Tibial nerve (tissue), 4 donors: Measurements from ENCODE around the gene PCBP3. TPM values are rescaled to one million over a fixed set of nuclear protein-coding genes. Genes with fewer than 3 reads are reported as not detected.
A peak's percentile ranks its signal among the peaks of the same experiment; 100 is the strongest.
"Not testable (repeated sequence)": the region's sequence is repeated elsewhere in the genome, so short reads cannot be mapped to it uniquely, and the experiment has no call there.

Source experiments
- DNase-seq, 2 donors: peaks; one replicate each; pipeline ENCODE4 v3.0.0-alpha.2; 2019; ENCODE audit warnings: low spot score in 2 of 2
- H3K27ac ChIP-seq, 4 donors: fragments of 200-600 bp; sonication (generic) in 3 of 4; one replicate each; pipeline ENCODE4 v1.5.1; 2017 to 2019; ENCODE audit warnings: mild to moderate bottlenecking in 1 of 4
- H3K27me3 ChIP-seq, 2 donors: fragments of 200-600 bp; sonication (generic) in 1 of 2; one replicate each; pipeline versions ENCODE4 v1.5.1 to v1.6.0; 2017 to 2019
- H3K36me3 ChIP-seq, 3 donors: fragments of 200-600 bp; sonication (generic); one replicate each; pipeline ENCODE4 v1.5.1; 2018 to 2019
- H3K4me1 ChIP-seq, 4 donors: fragments of 200-600 bp; sonication (generic) in 3 of 4; one replicate each; pipeline ENCODE4 v1.5.1; 2017 to 2019
- H3K4me3 ChIP-seq, 4 donors: fragments of 200-600 bp; sonication (generic) in 3 of 4; one replicate each; pipeline ENCODE4 v1.5.1; 2017 to 2019; ENCODE audit warnings: mild to moderate bottlenecking in 1 of 4, moderate library complexity in 1 of 4
- H3K9me3 ChIP-seq, 4 donors: fragments of 200-600 bp; sonication (generic) in 3 of 4; one replicate each; pipeline ENCODE4 v1.5.1; 2017 to 2019
- EP300 ChIP-seq, 2 donors: sonication (generic); formaldehyde crosslinking; IDR thresholded peaks; one replicate each; pipeline ENCODE4 v1.6.1; 2017; ENCODE audit warnings: antibody characterized with exemption in 2 of 2, mild to moderate bottlenecking in 1 of 2
- POLR2A ChIP-seq, 2 donors: fragments of 450-650 bp; IDR thresholded peaks; one replicate each; pipeline ENCODE4 v1.6.1; 2017; ENCODE audit warnings: antibody characterized with exemption in 2 of 2, mild to moderate bottlenecking in 2 of 2, moderate library complexity in 2 of 2
- WGBS, 2 donors: methylation state at CpG; one replicate each; pipeline ENCODE4 v1.1.5; 2018; 5-methylcytosine and 5-hydroxymethylcytosine counted together
- total RNA-seq, 4 donors: library from RNA; depleted of rRNA; stranded (reverse); fragments of >200 nt; gene quantifications; one replicate each; pipeline ENCODE4 v1.1.0, GENCODE V29; 2016
- TF ChIP-seq, protein P1 (sequence below), 5 experiments: fragments of 200-600 bp in 3 of 5; fragments of 450-650 bp in 2 of 5; sonication (generic) in 3 of 5; IDR thresholded peaks; one replicate each; pipeline ENCODE4 v1.5.1; 2016 to 2019; ENCODE audit warnings: antibody characterized with exemption in 5 of 5, mild to moderate bottlenecking in 3 of 5, moderate library complexity in 2 of 5

PCBP3 gene
- total RNA-seq, 4 donors from 2014 or later, result 4.2 to 13.4 (median 9.6) TPM

DNA sequence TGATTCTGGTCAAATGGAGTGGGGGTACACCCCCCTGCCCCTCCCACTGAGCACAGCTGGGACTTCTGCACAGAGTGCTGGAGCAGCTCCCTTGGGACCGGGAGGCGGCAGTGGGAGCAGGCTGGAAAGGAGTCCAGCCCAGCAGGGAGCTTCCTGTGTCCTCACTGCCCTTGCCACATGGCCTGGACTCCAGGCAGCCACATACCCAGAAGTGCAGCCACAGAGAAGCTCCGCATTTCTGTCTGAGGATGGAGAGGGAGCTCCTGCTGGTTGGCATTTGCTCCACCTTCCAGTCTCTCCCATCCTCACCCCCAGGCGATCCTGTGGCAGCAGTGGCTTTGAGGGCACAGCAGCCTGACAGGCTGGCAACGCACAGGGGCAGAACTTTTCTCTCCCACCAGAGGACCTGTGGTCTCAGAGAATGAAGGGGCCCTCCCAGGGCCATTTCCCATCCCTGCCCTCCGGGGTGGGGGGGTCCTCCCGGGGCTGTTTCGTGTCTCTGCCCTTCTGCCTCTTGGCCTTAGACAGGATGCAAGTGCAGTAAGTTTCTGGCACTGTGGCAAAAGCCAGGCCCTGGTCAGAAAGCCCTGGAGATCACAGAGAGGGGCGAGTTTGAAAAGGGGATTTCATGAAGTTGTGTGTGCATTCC, 234.4 kb downstream of the PCBP3 start:
- TF ChIP-seq EP300 (IDR thresholded peaks at IDR 0.05), result no peak
- TF ChIP-seq POLR2A (IDR thresholded peaks at IDR 0.05), result no peak
- TF ChIP-seq, protein P1, sequence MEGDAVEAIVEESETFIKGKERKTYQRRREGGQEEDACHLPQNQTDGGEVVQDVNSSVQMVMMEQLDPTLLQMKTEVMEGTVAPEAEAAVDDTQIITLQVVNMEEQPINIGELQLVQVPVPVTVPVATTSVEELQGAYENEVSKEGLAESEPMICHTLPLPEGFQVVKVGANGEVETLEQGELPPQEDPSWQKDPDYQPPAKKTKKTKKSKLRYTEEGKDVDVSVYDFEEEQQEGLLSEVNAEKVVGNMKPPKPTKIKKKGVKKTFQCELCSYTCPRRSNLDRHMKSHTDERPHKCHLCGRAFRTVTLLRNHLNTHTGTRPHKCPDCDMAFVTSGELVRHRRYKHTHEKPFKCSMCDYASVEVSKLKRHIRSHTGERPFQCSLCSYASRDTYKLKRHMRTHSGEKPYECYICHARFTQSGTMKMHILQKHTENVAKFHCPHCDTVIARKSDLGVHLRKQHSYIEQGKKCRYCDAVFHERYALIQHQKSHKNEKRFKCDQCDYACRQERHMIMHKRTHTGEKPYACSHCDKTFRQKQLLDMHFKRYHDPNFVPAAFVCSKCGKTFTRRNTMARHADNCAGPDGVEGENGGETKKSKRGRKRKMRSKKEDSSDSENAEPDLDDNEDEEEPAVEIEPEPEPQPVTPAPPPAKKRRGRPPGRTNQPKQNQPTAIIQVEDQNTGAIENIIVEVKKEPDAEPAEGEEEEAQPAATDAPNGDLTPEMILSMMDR (IDR thresholded peaks at IDR 0.05), result no peak
- no peaks in the 10 kb centered on the region for H3K36me3 ChIP-seq
- peaks cover 0 to 4% (median 0%) of the 10 kb centered on the region in 4 donors for H3K4me1 ChIP-seq
- H3K27ac ChIP-seq, result no peak overlapping the region
- H3K9me3 ChIP-seq, result no peaks in the 10 kb centered on the region
- no peak overlapping the region for H3K4me3 ChIP-seq
- WGBS, 2 donors, result 52 to 71% methylated on average over 6 to 8 of the region's 9 CpGs
- no peaks in the 10 kb centered on the region for H3K27me3 ChIP-seq
- DNase-seq, result no peak

DNA sequence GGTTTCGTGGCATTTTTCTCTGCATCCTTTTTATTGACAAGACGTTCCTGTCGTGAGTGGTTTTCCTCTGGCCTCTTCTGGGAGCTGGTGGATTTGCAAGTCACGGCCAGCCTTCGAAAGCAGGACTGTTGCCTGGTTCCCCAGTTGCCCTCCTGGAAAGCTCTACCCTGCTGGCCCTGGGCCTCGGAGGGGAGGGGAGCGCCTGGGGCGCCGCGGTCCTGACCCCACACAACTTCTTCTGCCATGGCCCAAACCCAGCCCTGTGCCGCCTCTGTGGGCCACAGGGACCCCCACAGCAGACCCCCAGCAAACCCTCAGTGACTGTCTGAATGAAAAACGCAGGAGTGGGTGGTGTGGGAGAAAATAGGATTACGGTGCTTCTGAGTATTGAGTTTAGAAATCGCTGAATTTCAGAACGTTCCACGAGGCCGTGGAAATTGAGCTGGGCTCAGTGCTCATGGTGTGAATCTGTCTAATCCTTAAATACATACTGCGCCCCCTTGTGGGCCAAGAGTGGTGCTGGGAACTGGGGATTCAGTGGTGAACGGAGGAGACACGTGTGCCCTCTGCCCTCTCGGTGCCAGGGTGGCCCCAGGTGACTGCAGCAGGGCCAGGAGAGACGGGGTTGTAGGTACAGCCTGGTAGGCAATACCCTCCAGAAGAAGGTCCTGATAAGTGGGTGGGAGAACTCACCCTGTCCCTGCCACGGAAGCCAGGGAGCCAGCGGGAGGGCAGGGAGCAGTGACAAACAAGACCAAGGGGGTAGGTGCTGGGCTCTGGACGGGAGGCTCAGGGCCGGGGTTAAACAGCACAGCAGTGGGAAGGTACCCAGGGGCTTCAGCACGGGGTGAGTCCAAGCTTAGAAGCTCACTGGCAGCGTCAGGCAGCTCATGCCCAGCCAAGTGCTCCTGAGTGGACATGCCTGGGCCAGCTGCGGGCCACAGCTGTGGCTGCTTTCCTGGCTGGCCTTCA, 236.9 kb downstream of the PCBP3 start:
- Histone ChIP-seq H3K27ac (no peak overlapping the region), H3K9me3 (no peaks in the 10 kb centered on the region), H3K27me3 (no peaks in the 10 kb centered on the region), H3K36me3 (no peaks in the 10 kb centered on the region), H3K4me3 (no peak overlapping the region), H3K4me1 (peaks cover 0 to 11% (median 1%) of the 10 kb centered on the region in 4 donors)
- WGBS, 2 donors, result 51 to 54% methylated on average over 29 of the region's 29 CpGs
- DNase-seq, result peak; percentile 59 to 75
- TF ChIP-seq, protein P1 (IDR thresholded peaks at IDR 0.05), result peak in 4 of 5 experiments; percentile 16 to 46 (median 42)
- no peak for TF ChIP-seq POLR2A (IDR thresholded peaks at IDR 0.05)

DNA sequence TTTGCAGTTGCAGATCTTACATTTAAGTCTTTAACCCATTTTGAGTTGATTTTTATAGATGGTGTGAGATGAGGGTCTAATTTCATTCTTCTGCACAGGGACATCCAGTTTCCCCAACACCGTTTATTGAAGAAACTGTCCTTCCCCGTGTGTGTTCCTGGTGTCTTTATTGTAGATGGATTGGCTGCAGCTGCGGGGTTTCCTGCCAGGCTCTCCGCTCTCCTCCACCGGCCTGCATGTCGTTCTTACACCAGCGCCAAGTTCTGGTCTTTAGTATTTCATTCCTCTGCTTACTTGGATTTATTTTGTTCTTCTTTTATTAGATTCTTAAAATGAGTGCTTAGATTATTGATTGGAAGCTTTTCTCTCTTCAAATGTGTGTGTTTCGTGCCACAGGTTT, 239.1 kb downstream of the PCBP3 start:
- Histone ChIP-seq H3K9me3 (no peaks in the 10 kb centered on the region), H3K27me3 (no peaks in the 10 kb centered on the region), H3K4me3 (no peak overlapping the region), H3K4me1 (peaks cover 0 to 27% (median 10%) of the 10 kb centered on the region in 4 donors), H3K36me3 (no peaks in the 10 kb centered on the region), H3K27ac (no peak overlapping the region)
- WGBS, 2 donors, result 74 to 77% methylated on average over 8 of the region's 8 CpGs
- TF ChIP-seq, protein P1 (IDR thresholded peaks at IDR 0.05), result no peak
- TF ChIP-seq EP300 (IDR thresholded peaks at IDR 0.05) (no peak), POLR2A (IDR thresholded peaks at IDR 0.05) (no peak)
- DNase-seq, result no peak

DNA sequence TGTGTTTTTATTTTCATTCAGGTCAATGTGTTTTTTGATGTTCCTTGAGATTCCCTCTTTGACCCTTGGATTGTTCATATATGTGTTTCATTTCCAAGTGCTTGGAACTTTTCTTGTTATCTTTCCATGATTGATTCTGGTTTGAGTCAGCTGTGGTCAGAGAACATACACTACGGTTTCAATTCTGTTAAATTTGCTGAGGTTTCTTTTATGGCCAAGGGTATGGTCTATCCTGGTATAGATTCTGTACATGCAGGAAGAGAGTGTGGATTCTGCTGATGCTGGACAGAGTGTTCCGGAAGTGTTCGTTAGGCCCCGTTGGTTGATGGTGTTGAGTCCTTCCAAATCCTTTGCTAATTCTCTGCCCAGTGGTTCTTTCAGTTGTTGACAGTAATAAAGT, 239.6 kb downstream of the PCBP3 start:
- WGBS, 2 donors, result 85 to 89% methylated on average over 4 of the region's 4 CpGs
- Histone ChIP-seq H3K27ac (no peak overlapping the region), H3K4me1 (peaks cover 0 to 31% (median 12%) of the 10 kb centered on the region in 4 donors), H3K4me3 (no peak overlapping the region), H3K27me3 (no peaks in the 10 kb centered on the region), H3K36me3 (no peaks in the 10 kb centered on the region), H3K9me3 (no peaks in the 10 kb centered on the region)
- no peak for DNase-seq
- TF ChIP-seq, protein P1 (IDR thresholded peaks at IDR 0.05), result no peak
- no peak for TF ChIP-seq EP300 (IDR thresholded peaks at IDR 0.05)
- TF ChIP-seq POLR2A (IDR thresholded peaks at IDR 0.05), result no peak

DNA sequence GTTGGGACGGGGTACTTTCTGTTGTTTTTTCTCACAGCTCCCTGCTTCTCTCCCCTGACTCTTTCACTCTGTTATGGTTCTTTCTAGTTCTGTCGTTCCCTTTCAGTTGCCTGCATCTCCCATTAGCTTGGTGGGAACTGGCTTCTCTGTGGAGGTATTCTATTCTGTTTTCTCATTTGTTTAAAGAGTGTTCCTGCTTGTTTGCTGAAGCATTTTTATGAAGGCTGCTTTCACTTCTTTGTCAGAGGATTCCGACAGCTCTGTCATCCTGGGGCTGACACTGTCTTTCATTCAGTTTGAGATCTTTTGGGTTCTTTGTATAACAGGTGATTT, 242.0 kb downstream of the PCBP3 start:
- DNase-seq, result no peak
- Histone ChIP-seq H3K4me1 (peaks cover 0 to 48% (median 25%) of the 10 kb centered on the region in 4 donors), H3K9me3 (no peaks in the 10 kb centered on the region), H3K4me3 (no peak overlapping the region), H3K27me3 (no peaks in the 10 kb centered on the region), H3K36me3 (no peaks in the 10 kb centered on the region), H3K27ac (peak overlapping the region in 3 of 4 donors; percentile 11 to 72 (median 43))
- WGBS, 2 donors, result 51 to 55% methylated on average over 3 of the region's 3 CpGs
- TF ChIP-seq EP300 (IDR thresholded peaks at IDR 0.05) (no peak), POLR2A (IDR thresholded peaks at IDR 0.05) (no peak)
- TF ChIP-seq, protein P1 (IDR thresholded peaks at IDR 0.05), result no peak

DNA sequence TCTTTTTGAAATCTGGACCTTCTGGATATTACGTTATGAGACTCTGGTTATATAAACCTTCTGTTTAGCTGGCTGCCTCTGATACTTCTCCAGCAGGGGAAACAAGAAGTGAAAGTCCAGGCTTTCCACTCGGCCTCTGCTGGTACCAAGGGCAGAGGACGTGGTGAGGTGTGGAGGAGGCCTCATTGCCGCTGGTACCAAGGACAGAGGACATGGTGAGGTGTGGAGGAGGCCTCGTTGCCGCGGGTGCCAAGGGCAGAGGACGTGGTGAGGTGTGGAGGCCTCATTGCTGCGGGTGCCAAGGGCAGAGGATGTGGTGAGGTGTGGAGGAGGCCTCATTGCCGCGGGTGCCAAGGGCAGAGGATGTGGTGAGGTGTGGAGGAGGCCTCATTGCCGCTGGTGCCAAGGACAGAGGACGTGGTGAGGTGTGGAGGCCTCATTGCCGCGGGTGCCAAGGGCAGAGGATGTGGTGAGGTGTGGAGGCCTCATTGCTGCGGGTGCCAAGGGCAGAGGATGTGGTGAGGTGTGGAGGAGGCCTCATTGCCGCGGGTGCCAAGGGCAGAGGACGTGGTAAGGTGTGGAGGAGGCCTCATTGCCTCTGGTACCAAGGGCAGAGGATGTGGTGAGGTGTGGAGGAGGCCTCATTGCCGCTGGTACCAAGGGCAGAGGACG, 242.5 kb downstream of the PCBP3 start:
- WGBS, 2 donors, result 70 to 72% methylated on average over 18 of the region's 21 CpGs
- not testable (repeated sequence) for DNase-seq, H3K9me3 ChIP-seq, H3K27me3 ChIP-seq, H3K4me3 ChIP-seq, H3K36me3 ChIP-seq
- Histone ChIP-seq H3K4me1 (peaks cover 0 to 48% (median 25%) of the 10 kb centered on the region in 4 donors), H3K27ac (peak overlapping the region in 3 of 4 donors; percentile 57 to 79 (median 71))
